H1 (cell line): ENCODE data around the gene ARHGEF18. TPM values are rescaled to one million over a fixed set of nuclear protein-coding genes. Genes with fewer than 3 reads are reported as not detected.

ENCODE experiments used
- CBX8 ChIP-seq: fragments of 300-800, 300-1000 bp; sonication (generic); IDR thresholded peaks from 2 replicates; pipeline ENCODE4 v1.7.1; 2016; ENCODE audit warnings: low read depth, low read length, borderline replicate concordance
- RNF2 ChIP-seq: fragments of 200-900, 300-1000 bp; sonication (generic); IDR thresholded peaks from 2 replicates; pipeline ENCODE4 v1.7.1; 2016; ENCODE audit warnings: borderline replicate concordance, low read depth, mild to moderate bottlenecking, antibody characterized with exemption, low read length; ENCODE audit not compliant: poor library complexity, severe bottlenecking; ENCODE audit errors: missing control alignments
- polyA plus RNA-seq, 7 experiments: library from polyadenylated mRNA; depleted of rRNA in 3 of 7; stranded (reverse) in 5 of 7; unstranded in 2 of 7; fragments of >200 nt in 5 of 7; fragments of 200-250 nt in 2 of 7; gene quantifications; 1 replicate in 5 of 7; 2 replicates in 1 of 7; 4 replicates in 1 of 7; pipeline versions ENCODE4 v1.2.1 to v1.2.3, GENCODE V29; 2011 to 2013; ENCODE audit warnings: missing spikeins in 2 of 7, mixed read lengths in 2 of 7
- total RNA-seq: library from RNA; stranded (reverse); fragmentation: NEBNext Ultra II Directional; extraction: Animal tissue kit (Norgen Biotek cat#: 25700); gene quantifications from 2 replicates; pipeline ENCODE4 v1.2.1, GENCODE V29; 2021
- TF ChIP-seq, protein P1 (sequence below): fragments of 300-600 bp; sonication (generic); IDR thresholded peaks from 2 replicates; pipeline ENCODE4 v1.7.1; 2012; ENCODE audit warnings: low read length, moderate library complexity, mild to moderate bottlenecking, inconsistent platforms; ENCODE audit not compliant: insufficient replicate concordance

ARHGEF18 gene
- total and polyA plus RNA-seq, 2 of the 8 experiments (the other 6 are each of a cell fraction or from before 2014, with no cell fraction given): 12.2 to 35.9 TPM

DNA sequence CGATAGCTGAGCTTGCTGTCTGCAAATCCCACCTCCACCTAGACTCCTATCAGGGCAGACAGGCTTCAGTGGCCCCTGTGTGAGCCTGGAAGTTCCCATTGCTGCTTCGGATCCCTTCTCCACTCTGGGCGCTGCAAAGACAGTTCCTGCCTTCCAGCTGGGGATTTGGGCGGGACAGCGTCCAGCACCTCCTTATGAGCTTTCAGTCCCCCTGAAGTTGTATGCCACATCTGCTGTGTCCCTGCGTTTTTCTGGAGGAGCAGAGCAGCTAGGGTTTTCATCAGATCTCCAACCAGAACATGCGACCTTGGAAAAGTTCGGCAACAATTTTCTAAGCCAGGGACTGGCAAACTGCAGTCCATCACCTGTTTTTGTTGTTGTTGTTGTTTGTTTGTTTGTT lies 38.0 kb downstream of the ARHGEF18 start (continued):
- TF ChIP-seq, protein P1, sequence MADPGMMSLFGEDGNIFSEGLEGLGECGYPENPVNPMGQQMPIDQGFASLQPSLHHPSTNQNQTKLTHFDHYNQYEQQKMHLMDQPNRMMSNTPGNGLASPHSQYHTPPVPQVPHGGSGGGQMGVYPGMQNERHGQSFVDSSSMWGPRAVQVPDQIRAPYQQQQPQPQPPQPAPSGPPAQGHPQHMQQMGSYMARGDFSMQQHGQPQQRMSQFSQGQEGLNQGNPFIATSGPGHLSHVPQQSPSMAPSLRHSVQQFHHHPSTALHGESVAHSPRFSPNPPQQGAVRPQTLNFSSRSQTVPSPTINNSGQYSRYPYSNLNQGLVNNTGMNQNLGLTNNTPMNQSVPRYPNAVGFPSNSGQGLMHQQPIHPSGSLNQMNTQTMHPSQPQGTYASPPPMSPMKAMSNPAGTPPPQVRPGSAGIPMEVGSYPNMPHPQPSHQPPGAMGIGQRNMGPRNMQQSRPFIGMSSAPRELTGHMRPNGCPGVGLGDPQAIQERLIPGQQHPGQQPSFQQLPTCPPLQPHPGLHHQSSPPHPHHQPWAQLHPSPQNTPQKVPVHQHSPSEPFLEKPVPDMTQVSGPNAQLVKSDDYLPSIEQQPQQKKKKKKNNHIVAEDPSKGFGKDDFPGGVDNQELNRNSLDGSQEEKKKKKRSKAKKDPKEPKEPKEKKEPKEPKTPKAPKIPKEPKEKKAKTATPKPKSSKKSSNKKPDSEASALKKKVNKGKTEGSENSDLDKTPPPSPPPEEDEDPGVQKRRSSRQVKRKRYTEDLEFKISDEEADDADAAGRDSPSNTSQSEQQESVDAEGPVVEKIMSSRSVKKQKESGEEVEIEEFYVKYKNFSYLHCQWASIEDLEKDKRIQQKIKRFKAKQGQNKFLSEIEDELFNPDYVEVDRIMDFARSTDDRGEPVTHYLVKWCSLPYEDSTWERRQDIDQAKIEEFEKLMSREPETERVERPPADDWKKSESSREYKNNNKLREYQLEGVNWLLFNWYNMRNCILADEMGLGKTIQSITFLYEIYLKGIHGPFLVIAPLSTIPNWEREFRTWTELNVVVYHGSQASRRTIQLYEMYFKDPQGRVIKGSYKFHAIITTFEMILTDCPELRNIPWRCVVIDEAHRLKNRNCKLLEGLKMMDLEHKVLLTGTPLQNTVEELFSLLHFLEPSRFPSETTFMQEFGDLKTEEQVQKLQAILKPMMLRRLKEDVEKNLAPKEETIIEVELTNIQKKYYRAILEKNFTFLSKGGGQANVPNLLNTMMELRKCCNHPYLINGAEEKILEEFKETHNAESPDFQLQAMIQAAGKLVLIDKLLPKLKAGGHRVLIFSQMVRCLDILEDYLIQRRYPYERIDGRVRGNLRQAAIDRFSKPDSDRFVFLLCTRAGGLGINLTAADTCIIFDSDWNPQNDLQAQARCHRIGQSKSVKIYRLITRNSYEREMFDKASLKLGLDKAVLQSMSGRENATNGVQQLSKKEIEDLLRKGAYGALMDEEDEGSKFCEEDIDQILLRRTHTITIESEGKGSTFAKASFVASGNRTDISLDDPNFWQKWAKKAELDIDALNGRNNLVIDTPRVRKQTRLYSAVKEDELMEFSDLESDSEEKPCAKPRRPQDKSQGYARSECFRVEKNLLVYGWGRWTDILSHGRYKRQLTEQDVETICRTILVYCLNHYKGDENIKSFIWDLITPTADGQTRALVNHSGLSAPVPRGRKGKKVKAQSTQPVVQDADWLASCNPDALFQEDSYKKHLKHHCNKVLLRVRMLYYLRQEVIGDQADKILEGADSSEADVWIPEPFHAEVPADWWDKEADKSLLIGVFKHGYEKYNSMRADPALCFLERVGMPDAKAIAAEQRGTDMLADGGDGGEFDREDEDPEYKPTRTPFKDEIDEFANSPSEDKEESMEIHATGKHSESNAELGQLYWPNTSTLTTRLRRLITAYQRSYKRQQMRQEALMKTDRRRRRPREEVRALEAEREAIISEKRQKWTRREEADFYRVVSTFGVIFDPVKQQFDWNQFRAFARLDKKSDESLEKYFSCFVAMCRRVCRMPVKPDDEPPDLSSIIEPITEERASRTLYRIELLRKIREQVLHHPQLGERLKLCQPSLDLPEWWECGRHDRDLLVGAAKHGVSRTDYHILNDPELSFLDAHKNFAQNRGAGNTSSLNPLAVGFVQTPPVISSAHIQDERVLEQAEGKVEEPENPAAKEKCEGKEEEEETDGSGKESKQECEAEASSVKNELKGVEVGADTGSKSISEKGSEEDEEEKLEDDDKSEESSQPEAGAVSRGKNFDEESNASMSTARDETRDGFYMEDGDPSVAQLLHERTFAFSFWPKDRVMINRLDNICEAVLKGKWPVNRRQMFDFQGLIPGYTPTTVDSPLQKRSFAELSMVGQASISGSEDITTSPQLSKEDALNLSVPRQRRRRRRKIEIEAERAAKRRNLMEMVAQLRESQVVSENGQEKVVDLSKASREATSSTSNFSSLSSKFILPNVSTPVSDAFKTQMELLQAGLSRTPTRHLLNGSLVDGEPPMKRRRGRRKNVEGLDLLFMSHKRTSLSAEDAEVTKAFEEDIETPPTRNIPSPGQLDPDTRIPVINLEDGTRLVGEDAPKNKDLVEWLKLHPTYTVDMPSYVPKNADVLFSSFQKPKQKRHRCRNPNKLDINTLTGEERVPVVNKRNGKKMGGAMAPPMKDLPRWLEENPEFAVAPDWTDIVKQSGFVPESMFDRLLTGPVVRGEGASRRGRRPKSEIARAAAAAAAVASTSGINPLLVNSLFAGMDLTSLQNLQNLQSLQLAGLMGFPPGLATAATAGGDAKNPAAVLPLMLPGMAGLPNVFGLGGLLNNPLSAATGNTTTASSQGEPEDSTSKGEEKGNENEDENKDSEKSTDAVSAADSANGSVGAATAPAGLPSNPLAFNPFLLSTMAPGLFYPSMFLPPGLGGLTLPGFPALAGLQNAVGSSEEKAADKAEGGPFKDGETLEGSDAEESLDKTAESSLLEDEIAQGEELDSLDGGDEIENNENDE: no peak
- TF ChIP-seq CBX8 (no peak), RNF2 (no peak)
